Sigmoid colon (tissue), 7 donors: ENCODE data around the gene FNDC8. TPM values are rescaled to one million over a fixed set of nuclear protein-coding genes. Genes with fewer than 3 reads are reported as not detected.

Source experiments
- DNase-seq: peaks from one replicate; pipeline ENCODE4 v3.0.0-alpha.2; 2019
- H3K27ac ChIP-seq, 4 donors: fragments of 200-600 bp; sonication (generic); one replicate each; pipeline ENCODE4 v1.5.1; 2016 to 2019; ENCODE audit warnings: mild to moderate bottlenecking in 1 of 4
- H3K27me3 ChIP-seq, 3 donors: fragments of 200-600 bp; sonication (generic); one replicate each; pipeline ENCODE4 v1.5.1; 2019; ENCODE audit warnings: mild to moderate bottlenecking in 1 of 3
- H3K36me3 ChIP-seq, 4 donors: fragments of 200-600 bp; sonication (generic); one replicate each; pipeline ENCODE4 v1.5.1; 2016 to 2019
- H3K4me1 ChIP-seq, 4 donors: fragments of 200-600 bp; sonication (generic); one replicate each; pipeline ENCODE4 v1.5.1; 2017 to 2019
- H3K4me3 ChIP-seq, 4 donors: fragments of 200-600 bp; sonication (generic); one replicate each; pipeline ENCODE4 v1.5.1; 2017 to 2019; ENCODE audit warnings: mild to moderate bottlenecking in 2 of 4, moderate library complexity in 1 of 4
- H3K9me3 ChIP-seq, 4 donors: fragments of 200-600 bp in 3 of 4; sonication (generic) in 3 of 4; one replicate each; pipeline versions ENCODE4 v1.5.1 to v1.6.1; 2013 to 2019
- EP300 ChIP-seq, 4 donors: sonication (generic); formaldehyde crosslinking; IDR thresholded peaks; one replicate each; pipeline ENCODE4 v1.6.1; 2017; ENCODE audit warnings: antibody characterized with exemption in 4 of 4
- POLR2A ChIP-seq, 2 donors: fragments of 450-650 bp; IDR thresholded peaks; one replicate each; pipeline ENCODE4 v1.6.1; 2016; ENCODE audit warnings: antibody characterized with exemption in 2 of 2, mild to moderate bottlenecking in 2 of 2, moderate library complexity in 2 of 2
- POLR2AphosphoS5 ChIP-seq, 4 donors: sonication (generic); formaldehyde crosslinking; IDR thresholded peaks; one replicate each; pipeline ENCODE4 v1.6.1; 2017; ENCODE audit warnings: antibody characterized with exemption in 4 of 4
- WGBS, 2 donors: extraction: QIAGEN DNeasy Blood & Tissue Kit; methylation state at CpG; one replicate each; pipeline ENCODE4 v1.1.7; 2013; 5-methylcytosine and 5-hydroxymethylcytosine counted together
- intact Hi-C: fragments of 100-400 bp; cut with DNase I; formaldehyde crosslinking; loops from one replicate; pipeline ENCODE4 v1.15.1; 2023
- polyA plus RNA-seq, 3 donors: library from polyadenylated mRNA; stranded (reverse); fragments of 200-250 nt; gene quantifications; one replicate each; pipeline ENCODE4 v1.2.3, GENCODE V29; 2013
- total RNA-seq, 4 donors: library from RNA; depleted of rRNA; stranded (reverse); fragments of >200 nt; gene quantifications; one replicate each; pipeline ENCODE4 v1.1.0, GENCODE V29; 2016
- TF ChIP-seq, protein P1 (sequence below), 4 experiments: fragments of 450-650 bp in 3 of 4; fragments of 200-600 bp in 1 of 4; IDR thresholded peaks; one replicate each; pipeline ENCODE4 v1.5.1; 2016 to 2019; ENCODE audit warnings: antibody characterized with exemption in 4 of 4, mild to moderate bottlenecking in 3 of 4, moderate library complexity in 2 of 4
- donor health status: healthy with polysubstance abuse.
- donor health status: Bipolar disorder and iron deficiency.
- donor health status: healthy.

Gene FNDC8
- total and polyA plus RNA-seq, 7 donors = not detected

DNA sequence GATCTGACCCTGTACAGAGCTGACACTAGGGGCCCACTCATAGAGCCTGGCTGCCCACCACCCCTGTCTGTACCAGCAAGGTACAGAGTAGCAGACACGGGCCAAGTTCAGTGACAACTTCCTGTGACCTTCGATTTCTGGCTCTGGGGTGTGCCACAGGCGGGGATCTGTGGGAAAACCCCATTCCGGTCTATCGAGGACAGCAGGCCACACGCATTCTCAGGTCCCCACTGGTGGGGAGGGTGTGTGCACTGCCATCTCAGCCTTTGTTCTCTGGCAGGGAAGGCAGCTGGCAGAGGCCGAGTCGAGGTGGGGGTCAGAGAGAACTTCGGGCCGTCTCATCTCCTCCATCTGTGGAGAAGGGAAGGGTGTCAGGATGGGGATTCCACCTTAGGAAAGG is 10.7 kb downstream of the FNDC8 start:
- 18 to 67% methylated on average over 10 of the region's 10 CpGs for WGBS, 2 donors
- intact Hi-C loops = no loop called here
- TF ChIP-seq, protein P1, sequence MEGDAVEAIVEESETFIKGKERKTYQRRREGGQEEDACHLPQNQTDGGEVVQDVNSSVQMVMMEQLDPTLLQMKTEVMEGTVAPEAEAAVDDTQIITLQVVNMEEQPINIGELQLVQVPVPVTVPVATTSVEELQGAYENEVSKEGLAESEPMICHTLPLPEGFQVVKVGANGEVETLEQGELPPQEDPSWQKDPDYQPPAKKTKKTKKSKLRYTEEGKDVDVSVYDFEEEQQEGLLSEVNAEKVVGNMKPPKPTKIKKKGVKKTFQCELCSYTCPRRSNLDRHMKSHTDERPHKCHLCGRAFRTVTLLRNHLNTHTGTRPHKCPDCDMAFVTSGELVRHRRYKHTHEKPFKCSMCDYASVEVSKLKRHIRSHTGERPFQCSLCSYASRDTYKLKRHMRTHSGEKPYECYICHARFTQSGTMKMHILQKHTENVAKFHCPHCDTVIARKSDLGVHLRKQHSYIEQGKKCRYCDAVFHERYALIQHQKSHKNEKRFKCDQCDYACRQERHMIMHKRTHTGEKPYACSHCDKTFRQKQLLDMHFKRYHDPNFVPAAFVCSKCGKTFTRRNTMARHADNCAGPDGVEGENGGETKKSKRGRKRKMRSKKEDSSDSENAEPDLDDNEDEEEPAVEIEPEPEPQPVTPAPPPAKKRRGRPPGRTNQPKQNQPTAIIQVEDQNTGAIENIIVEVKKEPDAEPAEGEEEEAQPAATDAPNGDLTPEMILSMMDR (IDR thresholded peaks at IDR 0.05) = no peak
- Histone ChIP-seq H3K4me1 (no peaks in the 10 kb centered on the region), H3K27ac (no peak overlapping the region), H3K4me3 (no peak overlapping the region), H3K36me3 (peaks cover 7 to 59% (median 37%) of the 10 kb centered on the region in 4 donors), H3K27me3 (no peaks in the 10 kb centered on the region), H3K9me3 (no peaks in the 10 kb centered on the region)
- no peak for DNase-seq

DNA sequence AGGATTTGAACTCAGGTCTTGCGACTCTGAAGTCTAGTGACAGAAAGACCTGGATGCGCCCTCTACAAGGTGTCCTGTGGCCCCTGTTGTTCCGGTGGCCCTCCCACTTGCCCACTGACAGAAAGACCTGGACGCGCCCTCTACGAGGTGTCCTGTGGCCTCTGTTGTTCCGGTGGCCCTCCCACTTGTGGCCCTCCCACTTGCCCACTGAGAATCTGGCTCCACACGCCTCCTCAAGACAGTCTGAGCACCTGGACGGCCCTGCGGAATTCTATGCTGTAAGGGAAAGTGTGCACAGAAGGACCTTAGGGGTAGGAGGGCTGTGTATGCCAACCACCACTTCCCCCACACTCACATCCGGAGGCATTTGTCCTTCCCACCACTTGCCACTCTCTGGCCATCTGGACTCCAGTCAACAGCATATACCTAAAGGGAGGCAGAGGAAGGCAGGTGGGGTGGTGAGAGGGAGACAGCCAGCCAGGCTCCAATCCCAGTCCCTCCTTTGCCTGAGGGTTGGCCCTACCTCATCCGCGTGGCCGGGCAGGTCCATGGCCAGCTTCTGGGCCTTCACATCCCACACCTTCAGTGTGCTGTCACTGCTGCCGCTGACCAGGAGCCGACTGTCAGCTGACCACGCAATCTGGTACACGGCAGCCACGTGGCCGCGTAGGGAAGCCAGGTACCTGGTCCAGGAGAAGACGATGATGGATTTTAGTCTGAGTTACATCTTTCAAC is 11.6 kb downstream of the FNDC8 start:
- H3K4me3 ChIP-seq = no peak overlapping the region
- peaks cover 7 to 68% (median 40%) of the 10 kb centered on the region in 4 donors for H3K36me3 ChIP-seq
- no peak for DNase-seq
- 94 to 96% methylated on average over 22 of the region's 22 CpGs for WGBS, 2 donors
- intact Hi-C loops = no loop called here
- no peaks in the 10 kb centered on the region for H3K27me3 ChIP-seq
- H3K27ac ChIP-seq = no peak overlapping the region
- no peaks in the 10 kb centered on the region for H3K4me1 ChIP-seq
- H3K9me3 ChIP-seq = no peaks in the 10 kb centered on the region
- TF ChIP-seq POLR2A (IDR thresholded peaks at IDR 0.05) (no peak), EP300 (IDR thresholded peaks at IDR 0.05) (no peak), POLR2AphosphoS5 (IDR thresholded peaks at IDR 0.05) (no peak)
- TF ChIP-seq, protein P1 (IDR thresholded peaks at IDR 0.05) = no peak

DNA sequence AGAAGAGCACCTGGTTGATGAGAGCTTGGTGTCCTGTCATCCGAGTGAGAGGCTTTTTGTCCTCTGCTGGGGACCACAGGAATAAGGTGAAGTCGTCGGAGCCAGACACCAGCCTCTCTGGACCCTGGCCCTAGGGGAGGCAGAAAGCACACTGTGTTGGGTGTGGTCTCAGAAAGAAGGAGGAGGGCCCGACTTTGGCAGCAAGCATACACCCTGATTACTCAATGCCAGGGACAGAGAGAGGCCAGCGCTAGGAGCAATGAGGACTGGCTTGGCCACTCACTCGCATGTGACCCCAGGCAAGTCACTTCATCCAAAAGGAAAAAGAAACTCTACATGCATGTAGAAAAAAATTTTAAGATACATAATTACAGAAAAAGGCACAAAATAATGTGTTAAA is 13.9 kb downstream of the FNDC8 start:
- H3K27me3 ChIP-seq = no peaks in the 10 kb centered on the region
- no peak overlapping the region for H3K27ac ChIP-seq
- intact Hi-C loops = no loop called here
- WGBS, 2 donors = 84 to 90% methylated on average over 6 of the region's 6 CpGs
- peaks cover 0 to 2% (median under 1%) of the 10 kb centered on the region in 4 donors for H3K4me1 ChIP-seq
- H3K4me3 ChIP-seq = no peak overlapping the region
- DNase-seq = no peak
- peaks cover 7 to 85% (median 44%) of the 10 kb centered on the region in 4 donors for H3K36me3 ChIP-seq
- H3K9me3 ChIP-seq = no peaks in the 10 kb centered on the region
- TF ChIP-seq EP300 (IDR thresholded peaks at IDR 0.05) = no peak
- TF ChIP-seq, protein P1 (IDR thresholded peaks at IDR 0.05) = no peak
- no peak for TF ChIP-seq POLR2AphosphoS5 (IDR thresholded peaks at IDR 0.05)
- no peak for TF ChIP-seq POLR2A (IDR thresholded peaks at IDR 0.05)

DNA sequence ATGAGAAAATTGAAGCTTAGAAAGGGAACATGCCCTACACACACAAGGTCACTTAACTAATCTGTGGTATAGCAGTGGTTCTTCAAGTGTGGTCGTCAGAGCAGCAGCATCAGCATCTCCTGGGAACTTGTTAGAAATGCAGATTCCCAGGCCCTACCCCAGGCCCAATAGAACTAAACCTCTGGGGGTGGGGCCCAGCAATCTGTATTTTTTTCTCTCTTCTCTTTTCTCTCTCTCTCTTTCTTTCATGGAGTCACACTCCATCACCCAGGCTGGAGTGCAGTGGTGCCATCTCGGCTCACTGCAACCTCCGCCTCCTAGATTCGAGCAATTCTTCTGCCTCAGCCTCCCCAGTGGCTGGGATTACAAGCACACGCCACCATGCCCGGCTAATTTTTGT is 16.8 kb downstream of the FNDC8 start:
- intact Hi-C loops = no loop called here
- peaks cover 0 to 22% (median 16%) of the 10 kb centered on the region in 4 donors for H3K4me1 ChIP-seq
- H3K4me3 ChIP-seq = no peak overlapping the region
- WGBS, 2 donors = 96% methylated on average over 6 of the region's 6 CpGs
- H3K36me3 ChIP-seq = peaks cover 7 to 65% (median 35%) of the 10 kb centered on the region in 4 donors
- no peak overlapping the region for H3K27ac ChIP-seq
- no peaks in the 10 kb centered on the region for H3K27me3 ChIP-seq
- TF ChIP-seq, protein P1 (IDR thresholded peaks at IDR 0.05) = no peak
- no peaks in the 10 kb centered on the region for H3K9me3 ChIP-seq
- no peak for DNase-seq
